ENCODE results near the gene SEMA5A. TPM values are rescaled to one million over a fixed set of nuclear protein-coding genes. Genes with fewer than 3 reads are reported as not detected.

SEMA5A gene
- total and polyA plus RNA-seq, 2 of the 13 experiments (the other 11 are each of a cell fraction or from before 2014, with no cell fraction given), result 0.01 TPM; not detected in 1

GRCh38 chr5:9174446-9174845, 371.4 kb downstream of the SEMA5A start:
- TF ChIP-seq POGZ (CRISPR knock-in tag; IDR thresholded peaks at IDR 0.05) (no peak), ZNF672 (CRISPR knock-in tag; IDR thresholded peaks at IDR 0.05) (no peak), PHF8 (CRISPR knock-in tag; IDR thresholded peaks at IDR 0.05) (no peak), KDM6A (CRISPR knock-in tag; IDR thresholded peaks at IDR 0.05; ENCODE audit: low read depth) (no peak), PHF5A (CRISPR knock-in tag; IDR thresholded peaks at IDR 0.05; ENCODE audit: low read depth, unreplicated experiment) (no peak), ZHX1 (CRISPR knock-in tag; IDR thresholded peaks at IDR 0.05; ENCODE audit: low read depth) (no peak), SAFB2 (CRISPR knock-in tag; IDR thresholded peaks at IDR 0.05; ENCODE audit: borderline replicate concordance, low read depth) (no peak)
- intact Hi-C loops (cut with micrococcal nuclease; ENCODE audit: unreplicated experiment), result no loop called here

More at GRCh38 chr5:9174446-9174845, 371.4 kb downstream of the SEMA5A start:
- H2AFZ ChIP-seq (ENCODE audit: low read length), result no peak overlapping the region
- H3K4me1 ChIP-seq (ENCODE audit: insufficient read depth, low read length), result no peaks in the 10 kb centered on the region
- in situ Hi-C loops (cut with HindIII; ENCODE audit: extremely low pct_ligation_motif_present, low pct_unique_long_range_greater_than_20kb), result no loop called here
- CTCF ChIA-PET (ENCODE audit: low intra/inter-chr PET ratio, low total read pairs), result no interaction called here
- no TSS peak for BruUV-seq (replicated peaks)
- H3K79me2 ChIP-seq (ENCODE audit: insufficient read depth, low read length), result no peaks in the 10 kb centered on the region
- no peaks in the 10 kb centered on the region for H3K36me3 ChIP-seq (replicated peaks in 1 of 2; ENCODE audit: control insufficient read depth in 1 of 2, insufficient read depth in 2 of 2, low read length in 2 of 2)
- no peak for ATAC-seq
- H4K20me1 ChIP-seq (ENCODE audit: insufficient read depth, low read length), result no peaks in the 10 kb centered on the region
- H3K9ac ChIP-seq (ENCODE audit: insufficient read depth, low read depth, low read length), result no peak overlapping the region
- no peak for DNase-seq (ENCODE audit: low spot score)
- POLR2A ChIA-PET, result no interaction called here
- no peak for FAIRE-seq
- H3K27me3 ChIP-seq (ENCODE audit: control insufficient read depth in 1 of 2, insufficient read depth in 2 of 2, low read length in 2 of 2), result no peaks in the 10 kb centered on the region
- 0% methylated on average over 3 of the region's 3 CpGs for WGBS (ENCODE audit: low lambda C conversion rate)
- peaks cover 56% of the 10 kb centered on the region for H3K9me3 ChIP-seq (ENCODE audit: low read length)
- no peak overlapping the region for H3K4me2 ChIP-seq (ENCODE audit: low read depth, low read length)
- H3K4me3 ChIP-seq (replicated peaks in 1 of 3; ENCODE audit: insufficient read depth in 1 of 3, low read depth in 2 of 3, low read length in 3 of 3), result no peak overlapping the region
- H3K27ac ChIP-seq (ENCODE audit: extremely low read length, insufficient read depth, low read length), result no peak overlapping the region
